ENCODE data around the gene DDX42. TPM values are rescaled to one million over a fixed set of nuclear protein-coding genes. Genes with fewer than 3 reads are reported as not detected.

DDX42 gene
- total RNA-seq, 1 experiment from 2014 or later, result 174 TPM

- H4K20me1 ChIP-seq (ENCODE audit: insufficient read depth), result peaks cover 8% of the 10 kb centered on the region; the same call in 1 of the 2 replicates
- DNase-seq (ENCODE audit: low read depth, low spot score), result no peak
- H3K9ac ChIP-seq (ENCODE audit: low read length), result no peak overlapping the region
- POLR2A ChIA-PET, result no interaction called here
- no peaks in the 10 kb centered on the region for H3K9me3 ChIP-seq (ENCODE audit: control insufficient read depth in 1 of 2, insufficient read depth in 1 of 2, low read depth in 1 of 2, low read length in 2 of 2)
- H3K4me3 ChIP-seq (replicated peaks in 1 of 2; ENCODE audit: low read depth in 1 of 2, low read length in 2 of 2), result no peak overlapping the region
- no peaks in the 10 kb centered on the region for H3K27me3 ChIP-seq (ENCODE audit: insufficient read depth, low read length)
- peaks cover 93 to 99% of the 10 kb centered on the region in 2 experiments for H3K36me3 ChIP-seq (ENCODE audit: control insufficient read depth in 1 of 2, insufficient read depth in 2 of 2, low read length in 2 of 2)
- CTCF ChIA-PET, result interaction anchor here (1.0 kb wide), 1 partner anchor 16 kb away, joined by 4 read pairs; no protein-coding TSS in a partner anchor
- RAD21 ChIA-PET (ENCODE audit: low non-redundant PET in 1 of 2, low total read pairs in 2 of 2, uncharacterized antibody in 2 of 2, unreplicated experiment in 2 of 2), result no interaction called here
- no peak overlapping the region for H3K4me2 ChIP-seq (ENCODE audit: low read length)
- H3K9me2 ChIP-seq (ENCODE audit: insufficient read depth), result no peaks in the 10 kb centered on the region
- intact Hi-C loops (cut with micrococcal nuclease), result no loop called here
- BruUV-seq (replicated peaks), result TSS peak; percentile 59
- no peak overlapping the region for H2AFZ ChIP-seq (ENCODE audit: low read depth, low read length, poor library complexity, severe bottlenecking)
- H3K27ac ChIP-seq (ENCODE audit: low read depth, low read length), result no peak overlapping the region
- peaks cover 65% of the 10 kb centered on the region for H3K79me2 ChIP-seq (ENCODE audit: insufficient read depth, low read length)
- no peaks in the 10 kb centered on the region for H3K4me1 ChIP-seq (ENCODE audit: control insufficient read depth in 1 of 2, insufficient read depth in 2 of 2, low read length in 2 of 2)
- ATAC-seq, result no peak
- TF ChIP-seq RAD21 (IDR thresholded peaks at IDR 0.05; ENCODE audit: low read depth) (no peak), SIN3A (IDR thresholded peaks at IDR 0.05; ENCODE audit: low read depth) (no peak), POLR2A (IDR thresholded peaks at IDR 0.05; ENCODE audit: borderline replicate concordance, extremely low read depth, insufficient read depth, insufficient read length) (no peak), EZH2 (IDR thresholded peaks at IDR 0.05) (no peak), TCF7L2 (IDR thresholded peaks at IDR 0.05; ENCODE audit: borderline replicate concordance, extremely low read depth, insufficient read depth, insufficient read length) (no peak), EGR1 (IDR thresholded peaks at IDR 0.05; ENCODE audit: low read depth) (no peak), ZNF274 (IDR thresholded peaks at IDR 0.05; ENCODE audit: low read depth, low read length) (no peak), CTCF (IDR thresholded peaks at IDR 0.05 in 2 of 3, conservative IDR thresholded peaks at IDR 0.05 in 1 of 3; ENCODE audit: borderline replicate concordance in 1 of 3, insufficient read depth in 1 of 3, low read depth in 2 of 3, low read length in 2 of 3) (no peak), ELF1 (IDR thresholded peaks at IDR 0.05; ENCODE audit: borderline replicate concordance, low read depth) (no peak), CEBPB (IDR thresholded peaks at IDR 0.05; ENCODE audit: low read depth) (no peak), FOSL1 (IDR thresholded peaks at IDR 0.05; ENCODE audit: low read depth) (no peak), EZH2phosphoT487 (IDR thresholded peaks at IDR 0.05; ENCODE audit: borderline replicate concordance) (no peak), ZFX (IDR thresholded peaks at IDR 0.05) (no peak)
- TF ChIP-seq, protein P1, sequence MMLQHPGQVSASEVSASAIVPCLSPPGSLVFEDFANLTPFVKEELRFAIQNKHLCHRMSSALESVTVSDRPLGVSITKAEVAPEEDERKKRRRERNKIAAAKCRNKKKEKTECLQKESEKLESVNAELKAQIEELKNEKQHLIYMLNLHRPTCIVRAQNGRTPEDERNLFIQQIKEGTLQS (IDR thresholded peaks at IDR 0.05), result no peak
- TF ChIP-seq, protein P2, sequence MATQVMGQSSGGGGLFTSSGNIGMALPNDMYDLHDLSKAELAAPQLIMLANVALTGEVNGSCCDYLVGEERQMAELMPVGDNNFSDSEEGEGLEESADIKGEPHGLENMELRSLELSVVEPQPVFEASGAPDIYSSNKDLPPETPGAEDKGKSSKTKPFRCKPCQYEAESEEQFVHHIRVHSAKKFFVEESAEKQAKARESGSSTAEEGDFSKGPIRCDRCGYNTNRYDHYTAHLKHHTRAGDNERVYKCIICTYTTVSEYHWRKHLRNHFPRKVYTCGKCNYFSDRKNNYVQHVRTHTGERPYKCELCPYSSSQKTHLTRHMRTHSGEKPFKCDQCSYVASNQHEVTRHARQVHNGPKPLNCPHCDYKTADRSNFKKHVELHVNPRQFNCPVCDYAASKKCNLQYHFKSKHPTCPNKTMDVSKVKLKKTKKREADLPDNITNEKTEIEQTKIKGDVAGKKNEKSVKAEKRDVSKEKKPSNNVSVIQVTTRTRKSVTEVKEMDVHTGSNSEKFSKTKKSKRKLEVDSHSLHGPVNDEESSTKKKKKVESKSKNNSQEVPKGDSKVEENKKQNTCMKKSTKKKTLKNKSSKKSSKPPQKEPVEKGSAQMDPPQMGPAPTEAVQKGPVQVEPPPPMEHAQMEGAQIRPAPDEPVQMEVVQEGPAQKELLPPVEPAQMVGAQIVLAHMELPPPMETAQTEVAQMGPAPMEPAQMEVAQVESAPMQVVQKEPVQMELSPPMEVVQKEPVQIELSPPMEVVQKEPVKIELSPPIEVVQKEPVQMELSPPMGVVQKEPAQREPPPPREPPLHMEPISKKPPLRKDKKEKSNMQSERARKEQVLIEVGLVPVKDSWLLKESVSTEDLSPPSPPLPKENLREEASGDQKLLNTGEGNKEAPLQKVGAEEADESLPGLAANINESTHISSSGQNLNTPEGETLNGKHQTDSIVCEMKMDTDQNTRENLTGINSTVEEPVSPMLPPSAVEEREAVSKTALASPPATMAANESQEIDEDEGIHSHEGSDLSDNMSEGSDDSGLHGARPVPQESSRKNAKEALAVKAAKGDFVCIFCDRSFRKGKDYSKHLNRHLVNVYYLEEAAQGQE (IDR thresholded peaks at IDR 0.05; ENCODE audit: low read depth), result no peak
Measured at GRCh38 chr17:63817736-63818385, 43.9 kb downstream of the DDX42 start.
